GM18868 (cell line): Measurements from ENCODE around the gene HEBP2.
A peak's percentile ranks its signal among the peaks of the same experiment; 100 is the strongest.
"Not testable (repeated sequence)": the region's sequence is repeated elsewhere in the genome, so short reads cannot be mapped to it uniquely, and the experiment has no call there.

Experiments used
- ATAC-seq: cut with Tn5 transposase; IDR thresholded peaks from one replicate; pipeline ENCODE4 v1.9.1; 2021; ENCODE audit warnings: mild to moderate bottlenecking, moderate library complexity; ENCODE audit not compliant: unreplicated experiment

Gene HEBP2

GRCh38 chr6:138421608-138422007 is 17.6 kb downstream of the HEBP2 start:
- no peak for ATAC-seq

DNA sequence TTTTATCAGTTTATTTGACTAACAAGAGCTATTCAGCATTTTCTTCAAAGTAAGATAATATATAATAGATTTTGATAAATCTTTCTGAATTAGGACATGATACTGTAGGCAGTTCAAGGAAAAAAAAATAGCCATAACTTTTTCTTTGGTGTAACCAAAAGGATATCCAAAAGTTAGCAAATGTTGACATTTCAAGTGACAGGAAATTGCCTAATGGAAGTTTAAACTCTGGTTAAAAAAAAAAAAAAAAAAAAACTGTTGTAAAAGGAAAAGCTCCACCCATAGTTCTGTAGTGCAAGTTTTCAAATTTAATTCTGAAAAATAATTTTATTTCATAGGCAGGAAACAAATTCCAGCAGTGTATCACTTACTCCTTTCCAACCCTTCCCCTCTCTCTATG is 18.8 kb downstream of the HEBP2 start:
- ATAC-seq = no peak

- ATAC-seq = no peak
Observed at GRCh38 chr6:138424004-138424904, 20.2 kb downstream of the HEBP2 start.

GRCh38 chr6:138425256-138425655 is 21.2 kb downstream of the HEBP2 start:
- ATAC-seq = not testable (repeated sequence)

GRCh38 chr6:138426500-138427123 is 22.6 kb downstream of the HEBP2 start:
- ATAC-seq = no peak

DNA sequence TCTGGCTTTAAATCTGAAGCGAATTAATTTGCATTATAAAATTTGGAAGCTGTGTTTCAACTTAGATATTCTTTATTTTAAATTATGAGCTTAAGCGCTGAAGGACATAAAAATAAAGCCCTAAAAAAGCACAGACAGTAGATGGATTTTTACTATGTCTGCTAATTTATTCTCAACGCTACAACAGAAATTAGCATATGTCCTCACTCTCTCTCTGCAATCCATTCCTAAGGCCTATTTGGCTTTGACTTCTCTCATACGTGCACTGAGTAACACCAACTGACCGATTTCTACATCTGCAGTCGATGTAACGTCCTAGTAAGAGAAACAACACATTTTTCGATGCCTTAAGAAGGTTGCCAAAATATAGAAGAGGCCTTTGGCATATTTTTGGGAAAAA is 23.7 kb downstream of the HEBP2 start:
- no peak for ATAC-seq

- no peak for ATAC-seq
Observed at GRCh38 chr6:138428944-138429598, 25.0 kb downstream of the HEBP2 start.

GRCh38 chr6:138429761-138430160 is 25.7 kb downstream of the HEBP2 start:
- no peak for ATAC-seq

- no peak for ATAC-seq
Observed at GRCh38 chr6:138430361-138431145, 26.5 kb downstream of the HEBP2 start.

GRCh38 chr6:138431256-138432062 is 27.4 kb downstream of the HEBP2 start:
- ATAC-seq = no peak

- no peak for ATAC-seq
Observed at GRCh38 chr6:138432063-138432356, 28.0 kb downstream of the HEBP2 start.

GRCh38 chr6:138434096-138434495 is 30.1 kb downstream of the HEBP2 start:
- ATAC-seq = no peak

GRCh38 chr6:138434925-138435324 is 30.9 kb downstream of the HEBP2 start:
- ATAC-seq = no peak

DNA sequence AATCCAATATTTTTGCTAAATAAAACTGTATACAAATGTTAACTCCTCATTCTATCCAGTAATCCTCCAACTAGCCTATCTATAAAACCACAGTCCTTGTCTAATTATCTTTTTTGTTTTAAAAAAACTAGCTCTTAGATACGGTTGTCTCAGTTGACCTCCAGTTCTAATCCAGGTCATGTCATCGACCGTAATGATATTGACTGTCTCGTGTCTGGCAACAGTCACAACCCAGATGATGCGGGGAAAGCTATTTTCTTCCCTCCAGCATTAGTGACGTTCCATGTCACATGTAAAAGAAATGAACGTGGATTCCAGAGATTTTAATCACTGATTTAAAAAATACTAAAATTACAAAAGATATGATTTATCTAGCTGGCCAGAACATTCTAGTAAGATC is 35.5 kb downstream of the HEBP2 start:
- ATAC-seq = no peak

GRCh38 chr6:138440296-138440695 is 36.3 kb downstream of the HEBP2 start:
- no peak for ATAC-seq

DNA sequence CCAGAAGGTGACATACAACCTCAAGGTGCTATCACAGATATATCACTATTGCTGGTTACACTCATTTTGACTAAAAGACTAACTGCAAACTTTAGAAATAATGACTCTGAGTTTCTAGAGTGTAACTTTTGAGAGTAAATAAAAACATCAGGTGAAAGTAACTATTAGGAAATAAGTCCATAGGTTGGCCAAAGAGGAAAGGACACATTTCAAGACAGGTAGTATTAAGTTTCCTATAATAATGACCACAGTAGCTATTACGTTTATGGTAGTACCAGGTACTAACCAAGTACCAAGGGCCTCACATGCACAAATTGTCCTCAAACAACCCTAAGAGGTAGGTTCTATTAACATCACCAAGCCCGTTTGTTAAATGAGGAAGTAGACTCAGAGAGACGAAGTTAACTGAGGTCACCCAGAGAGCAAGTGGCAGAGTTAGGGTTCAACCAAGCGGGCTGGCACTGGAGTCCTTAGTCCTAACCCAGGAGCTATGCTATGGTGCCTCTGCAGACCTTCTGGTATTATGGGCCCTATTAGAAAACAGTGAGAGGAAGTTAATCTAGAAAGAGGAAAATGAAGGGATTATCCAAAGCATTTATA is 36.8 kb downstream of the HEBP2 start:
- peak; percentile 43 for ATAC-seq

- ATAC-seq = no peak
Observed at GRCh38 chr6:138441965-138442364, 37.9 kb downstream of the HEBP2 start.

GRCh38 chr6:138442663-138443062 is 38.6 kb downstream of the HEBP2 start:
- no peak for ATAC-seq

- ATAC-seq = no peak
Observed at GRCh38 chr6:138443979-138444378, 40.0 kb downstream of the HEBP2 start.

- no peak for ATAC-seq
Observed at GRCh38 chr6:138446821-138447220, 42.8 kb downstream of the HEBP2 start.
